ENCODE results near the gene F12. TPM values are rescaled to one million over a fixed set of nuclear protein-coding genes. Genes with fewer than 3 reads are reported as not detected.

The F12 gene
- total and polyA plus RNA-seq, 2 donors (not counting 3 experiments of a cell fraction or from before 2014, with no cell fraction given) = 1.00 to 1.4 TPM

DNA sequence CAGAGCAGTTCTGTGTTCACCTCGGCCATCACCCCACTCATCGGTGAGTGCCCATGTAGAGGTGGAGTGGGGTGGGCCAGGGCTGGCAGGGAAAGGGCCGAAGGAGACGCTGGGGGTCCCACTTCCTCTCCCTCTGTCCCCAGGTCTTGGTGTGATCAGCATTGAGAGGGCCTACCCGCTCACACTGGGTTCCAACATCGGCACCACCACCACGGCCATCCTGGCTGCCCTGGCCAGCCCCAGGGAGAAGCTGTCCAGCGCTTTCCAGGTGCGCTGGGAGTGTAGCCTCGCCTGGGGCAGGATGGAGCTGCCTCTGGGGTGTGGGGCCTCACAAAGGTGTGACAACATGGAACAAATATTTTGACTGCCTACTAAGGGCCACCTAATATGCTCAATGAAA lies 12.6 kb downstream of the F12 start:
- no peak overlapping the region for H3K4me2 ChIP-seq (ENCODE audit: insufficient read depth, low read length)
- DNase-seq (ENCODE audit: low read depth, low spot score) = no peak
- H4K20me1 ChIP-seq (replicated peaks; ENCODE audit: control insufficient read depth, extremely low read depth, insufficient read depth, low read length) = no peaks in the 10 kb centered on the region
- H3K4me3 ChIP-seq (replicated peaks in 1 of 3; ENCODE audit: insufficient read depth in 1 of 3, low read depth in 1 of 3, low read length in 3 of 3) = no peak overlapping the region
- no peaks in the 10 kb centered on the region for H3K9me1 ChIP-seq (replicated peaks; ENCODE audit: control insufficient read depth, extremely low read depth, insufficient read depth, low read length)
- CTCF ChIA-PET = interaction anchor here (1.0 to 1.9 kb wide), 2 partner anchors 58 to 105 kb away, joined by 3 to 6 read pairs; no protein-coding TSS in a partner anchor
- TF ChIP-seq JUN (IDR thresholded peaks at IDR 0.05; ENCODE audit: borderline replicate concordance, insufficient read depth, insufficient read length, low read depth) (no peak), FOS (IDR thresholded peaks at IDR 0.05; ENCODE audit: borderline replicate concordance, insufficient read depth, low read length) (no peak), GATA2 (IDR thresholded peaks at IDR 0.05; ENCODE audit: insufficient read depth, insufficient read length, low read depth, low read length) (no peak), POLR2AphosphoS5 (IDR thresholded peaks at IDR 0.05; ENCODE audit: insufficient read depth, low read depth, low read length) (no peak), EZH2 (IDR thresholded peaks at IDR 0.05; ENCODE audit: borderline replicate concordance, low read depth, low read length, severe bottlenecking) (no peak), POLR2A (IDR thresholded peaks at IDR 0.05; ENCODE audit: low read depth, low read length) (no peak), MYC (IDR thresholded peaks at IDR 0.05; ENCODE audit: low read depth, low read length) (no peak)
- TF ChIP-seq, protein P1, sequence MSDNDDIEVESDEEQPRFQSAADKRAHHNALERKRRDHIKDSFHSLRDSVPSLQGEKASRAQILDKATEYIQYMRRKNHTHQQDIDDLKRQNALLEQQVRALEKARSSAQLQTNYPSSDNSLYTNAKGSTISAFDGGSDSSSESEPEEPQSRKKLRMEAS (IDR thresholded peaks at IDR 0.05; ENCODE audit: insufficient read depth, insufficient read length) = no peak
- TF ChIP-seq, protein P2, sequence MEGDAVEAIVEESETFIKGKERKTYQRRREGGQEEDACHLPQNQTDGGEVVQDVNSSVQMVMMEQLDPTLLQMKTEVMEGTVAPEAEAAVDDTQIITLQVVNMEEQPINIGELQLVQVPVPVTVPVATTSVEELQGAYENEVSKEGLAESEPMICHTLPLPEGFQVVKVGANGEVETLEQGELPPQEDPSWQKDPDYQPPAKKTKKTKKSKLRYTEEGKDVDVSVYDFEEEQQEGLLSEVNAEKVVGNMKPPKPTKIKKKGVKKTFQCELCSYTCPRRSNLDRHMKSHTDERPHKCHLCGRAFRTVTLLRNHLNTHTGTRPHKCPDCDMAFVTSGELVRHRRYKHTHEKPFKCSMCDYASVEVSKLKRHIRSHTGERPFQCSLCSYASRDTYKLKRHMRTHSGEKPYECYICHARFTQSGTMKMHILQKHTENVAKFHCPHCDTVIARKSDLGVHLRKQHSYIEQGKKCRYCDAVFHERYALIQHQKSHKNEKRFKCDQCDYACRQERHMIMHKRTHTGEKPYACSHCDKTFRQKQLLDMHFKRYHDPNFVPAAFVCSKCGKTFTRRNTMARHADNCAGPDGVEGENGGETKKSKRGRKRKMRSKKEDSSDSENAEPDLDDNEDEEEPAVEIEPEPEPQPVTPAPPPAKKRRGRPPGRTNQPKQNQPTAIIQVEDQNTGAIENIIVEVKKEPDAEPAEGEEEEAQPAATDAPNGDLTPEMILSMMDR (IDR thresholded peaks at IDR 0.05; ENCODE audit: extremely low read depth in 1 of 2, insufficient read depth in 1 of 2, low read depth in 1 of 2, low read length in 2 of 2) = no peak
- dilution Hi-C loops (cut with MboI; ENCODE audit: extremely low pct_ligation_motif_present, low sequenced_read_pairs) = no loop called here
- no peaks in the 10 kb centered on the region for H3K79me2 ChIP-seq (ENCODE audit: control insufficient read depth, insufficient read depth, low read length)
- no peak overlapping the region for H3K27ac ChIP-seq (ENCODE audit: insufficient read depth, low read depth, low read length)
- intact Hi-C loops (cut with micrococcal nuclease) = no loop called here
- FAIRE-seq = no peak
- peaks cover 19 to 24% of the 10 kb centered on the region in 2 experiments for H3K27me3 ChIP-seq (ENCODE audit: control insufficient read depth in 2 of 2, insufficient read depth in 2 of 2, low read length in 2 of 2)
- H3K4me1 ChIP-seq (ENCODE audit: control insufficient read depth, extremely low read depth, insufficient read depth, low read length) = no peaks in the 10 kb centered on the region
- no TSS peak for BruUV-seq (replicated peaks)
- H2AFZ ChIP-seq (ENCODE audit: low read depth, low read length) = no peak overlapping the region
- H3K9ac ChIP-seq (replicated peaks; ENCODE audit: extremely low read depth, insufficient read depth, low read length) = no peak overlapping the region
- no peaks in the 10 kb centered on the region for H3K9me3 ChIP-seq (replicated peaks; ENCODE audit: control insufficient read depth, insufficient read depth, low read length)
- H3K36me3 ChIP-seq (ENCODE audit: control insufficient read depth in 2 of 2, extremely low read depth in 1 of 2, insufficient read depth in 2 of 2, low read length in 2 of 2) = no peaks in the 10 kb centered on the region
- POLR2A ChIA-PET = no interaction called here
